Stomach (tissue), 4 donors: ENCODE data around the gene WDR5B.

ENCODE experiments used
- POLR2AphosphoS5 ChIP-seq, 3 donors: sonication (generic); formaldehyde crosslinking; IDR thresholded peaks; one replicate each; pipeline ENCODE4 v1.6.1; 2016; ENCODE audit warnings: antibody characterized with exemption in 3 of 3
- TF ChIP-seq, protein P1 (sequence below), 7 experiments: fragments of 450-650 bp in 4 of 7; fragments of 200-600 bp in 3 of 7; sonication (generic) in 3 of 7; IDR thresholded peaks; one replicate each; pipeline ENCODE4 v1.5.1; 2016 to 2019; ENCODE audit warnings: antibody characterized with exemption in 7 of 7, control low read depth in 2 of 7, mild to moderate bottlenecking in 1 of 7

DNA sequence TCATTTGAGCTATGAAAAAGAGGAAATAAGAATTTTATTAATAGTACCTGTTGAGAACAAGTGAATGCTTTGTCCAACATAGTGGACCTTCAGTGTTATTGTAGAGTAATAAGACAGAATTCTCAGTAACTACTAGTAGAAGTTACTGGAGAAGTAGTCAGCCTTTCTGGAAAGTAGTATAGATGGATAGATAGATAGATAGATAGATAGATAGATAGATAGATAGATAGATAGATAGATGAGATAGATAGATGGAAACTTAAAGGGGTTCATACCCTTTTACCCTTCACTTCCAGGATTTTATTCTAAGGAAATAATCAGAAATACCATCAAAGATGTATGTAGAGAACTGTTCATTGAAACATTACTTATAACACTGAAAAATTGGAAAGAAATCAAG lies 26.7 kb downstream of the WDR5B start:
- TF ChIP-seq, protein P1, sequence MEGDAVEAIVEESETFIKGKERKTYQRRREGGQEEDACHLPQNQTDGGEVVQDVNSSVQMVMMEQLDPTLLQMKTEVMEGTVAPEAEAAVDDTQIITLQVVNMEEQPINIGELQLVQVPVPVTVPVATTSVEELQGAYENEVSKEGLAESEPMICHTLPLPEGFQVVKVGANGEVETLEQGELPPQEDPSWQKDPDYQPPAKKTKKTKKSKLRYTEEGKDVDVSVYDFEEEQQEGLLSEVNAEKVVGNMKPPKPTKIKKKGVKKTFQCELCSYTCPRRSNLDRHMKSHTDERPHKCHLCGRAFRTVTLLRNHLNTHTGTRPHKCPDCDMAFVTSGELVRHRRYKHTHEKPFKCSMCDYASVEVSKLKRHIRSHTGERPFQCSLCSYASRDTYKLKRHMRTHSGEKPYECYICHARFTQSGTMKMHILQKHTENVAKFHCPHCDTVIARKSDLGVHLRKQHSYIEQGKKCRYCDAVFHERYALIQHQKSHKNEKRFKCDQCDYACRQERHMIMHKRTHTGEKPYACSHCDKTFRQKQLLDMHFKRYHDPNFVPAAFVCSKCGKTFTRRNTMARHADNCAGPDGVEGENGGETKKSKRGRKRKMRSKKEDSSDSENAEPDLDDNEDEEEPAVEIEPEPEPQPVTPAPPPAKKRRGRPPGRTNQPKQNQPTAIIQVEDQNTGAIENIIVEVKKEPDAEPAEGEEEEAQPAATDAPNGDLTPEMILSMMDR (IDR thresholded peaks at IDR 0.05), result no peak
- TF ChIP-seq POLR2AphosphoS5 (IDR thresholded peaks at IDR 0.05), result no peak
